Fibroblast of villous mesenchyme (primary cell): Measurements from ENCODE around the gene MAN1C1. TPM values are rescaled to one million over a fixed set of nuclear protein-coding genes. Genes with fewer than 3 reads are reported as not detected.

Source experiments
- DNase-seq: peaks from one replicate; pipeline ENCODE4 v3.0.0-alpha.2; 2010; ENCODE audit warnings: low read depth
- H3K4me3 ChIP-seq: 2 replicates; pipeline ENCODE4 v1.5.1; 2011; ENCODE audit warnings: low read depth, mild to moderate bottlenecking, low read length
- total RNA-seq: library from RNA; depleted of rRNA; stranded (reverse); fragments of >200 nt; gene quantifications from 2 replicates; pipeline ENCODE4 v1.2.3, GENCODE V29; 2012
- TF ChIP-seq, protein P1 (sequence below): IDR thresholded peaks from 2 replicates; pipeline ENCODE4 v1.5.1; 2012; ENCODE audit warnings: low read depth, mild to moderate bottlenecking, low read length; ENCODE audit not compliant: insufficient read depth

The MAN1C1 gene
- total RNA-seq: 3.9 and 5.2 TPM in 2 replicates

DNA sequence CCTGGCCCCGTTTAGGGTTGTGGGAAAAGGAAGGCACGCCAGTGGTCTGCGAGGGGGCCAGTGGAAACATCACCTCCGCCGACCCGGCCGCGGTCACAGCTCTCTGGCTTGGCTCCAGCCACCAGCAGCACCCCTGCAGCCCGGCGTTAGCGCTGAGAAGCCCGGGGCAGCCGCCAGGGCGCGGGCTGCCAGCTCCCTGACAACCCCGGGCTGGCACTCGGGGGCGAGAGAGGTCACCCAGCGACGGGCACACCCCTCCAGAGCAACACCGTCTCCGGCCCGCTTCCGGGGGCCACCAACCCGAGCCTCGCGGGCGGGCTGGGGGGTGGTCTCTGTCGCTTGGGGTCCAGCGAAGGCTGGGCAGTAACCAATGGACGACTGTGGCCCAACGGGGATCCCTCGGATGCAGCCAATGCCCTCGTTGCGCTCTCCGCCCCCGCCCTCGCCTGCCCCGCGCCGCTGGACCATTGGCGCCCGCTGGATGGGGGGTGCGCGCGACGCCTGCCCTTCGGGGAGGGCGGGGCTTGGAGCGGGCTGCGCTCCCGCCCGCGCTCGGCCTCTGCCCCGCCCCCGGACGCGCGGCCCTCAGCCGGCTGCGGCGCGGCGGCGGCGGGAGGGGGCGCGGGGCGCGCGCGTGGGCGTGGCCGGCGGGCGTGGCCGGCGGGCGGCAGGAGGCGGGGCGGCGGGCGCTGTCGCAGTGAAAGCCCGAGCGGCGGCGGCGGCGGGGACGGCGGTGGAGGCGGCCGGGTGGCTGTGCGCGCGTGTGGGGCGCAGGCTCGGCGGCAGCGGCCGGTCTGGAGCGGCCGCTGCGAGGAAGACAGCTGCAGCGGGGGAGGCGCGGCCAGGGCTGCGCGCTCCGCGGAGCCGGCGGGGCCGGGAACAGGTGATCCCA, at the start of gene MAN1C1:
Gene MAN1C1 (plus strand): TSS at position 697 of the 892 bp plus-strand sequence. CDS start 1,007 bp downstream, outside the sequence.
- peak within 1 kb of the TSS; percentile 65 for H3K4me3 ChIP-seq
- TF ChIP-seq, protein P1, sequence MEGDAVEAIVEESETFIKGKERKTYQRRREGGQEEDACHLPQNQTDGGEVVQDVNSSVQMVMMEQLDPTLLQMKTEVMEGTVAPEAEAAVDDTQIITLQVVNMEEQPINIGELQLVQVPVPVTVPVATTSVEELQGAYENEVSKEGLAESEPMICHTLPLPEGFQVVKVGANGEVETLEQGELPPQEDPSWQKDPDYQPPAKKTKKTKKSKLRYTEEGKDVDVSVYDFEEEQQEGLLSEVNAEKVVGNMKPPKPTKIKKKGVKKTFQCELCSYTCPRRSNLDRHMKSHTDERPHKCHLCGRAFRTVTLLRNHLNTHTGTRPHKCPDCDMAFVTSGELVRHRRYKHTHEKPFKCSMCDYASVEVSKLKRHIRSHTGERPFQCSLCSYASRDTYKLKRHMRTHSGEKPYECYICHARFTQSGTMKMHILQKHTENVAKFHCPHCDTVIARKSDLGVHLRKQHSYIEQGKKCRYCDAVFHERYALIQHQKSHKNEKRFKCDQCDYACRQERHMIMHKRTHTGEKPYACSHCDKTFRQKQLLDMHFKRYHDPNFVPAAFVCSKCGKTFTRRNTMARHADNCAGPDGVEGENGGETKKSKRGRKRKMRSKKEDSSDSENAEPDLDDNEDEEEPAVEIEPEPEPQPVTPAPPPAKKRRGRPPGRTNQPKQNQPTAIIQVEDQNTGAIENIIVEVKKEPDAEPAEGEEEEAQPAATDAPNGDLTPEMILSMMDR: peak; percentile 43
- DNase-seq: peak; percentile 79

DNA sequence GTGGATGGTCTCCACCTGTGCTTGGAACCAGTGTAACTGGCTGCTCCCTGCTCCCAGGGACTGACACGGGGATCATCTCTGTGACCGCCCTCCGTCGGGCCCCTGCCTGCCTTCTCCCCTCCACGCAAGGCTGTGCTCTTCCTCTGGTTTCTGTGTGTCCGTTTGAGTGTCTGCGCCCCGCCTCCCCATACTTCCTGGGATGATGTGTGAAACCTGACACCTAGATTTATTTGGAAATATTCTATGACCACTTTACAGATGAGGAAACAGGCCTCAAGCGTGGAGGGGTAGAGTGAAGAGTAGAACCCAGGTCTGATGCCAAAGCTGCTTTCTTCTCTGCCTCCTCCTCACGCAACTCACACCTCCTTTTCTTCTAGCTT, 48.9 kb upstream of the MAN1C1 start:
- no peak overlapping the region for H3K4me3 ChIP-seq
- no peak for DNase-seq
- TF ChIP-seq, protein P1: no peak

DNA sequence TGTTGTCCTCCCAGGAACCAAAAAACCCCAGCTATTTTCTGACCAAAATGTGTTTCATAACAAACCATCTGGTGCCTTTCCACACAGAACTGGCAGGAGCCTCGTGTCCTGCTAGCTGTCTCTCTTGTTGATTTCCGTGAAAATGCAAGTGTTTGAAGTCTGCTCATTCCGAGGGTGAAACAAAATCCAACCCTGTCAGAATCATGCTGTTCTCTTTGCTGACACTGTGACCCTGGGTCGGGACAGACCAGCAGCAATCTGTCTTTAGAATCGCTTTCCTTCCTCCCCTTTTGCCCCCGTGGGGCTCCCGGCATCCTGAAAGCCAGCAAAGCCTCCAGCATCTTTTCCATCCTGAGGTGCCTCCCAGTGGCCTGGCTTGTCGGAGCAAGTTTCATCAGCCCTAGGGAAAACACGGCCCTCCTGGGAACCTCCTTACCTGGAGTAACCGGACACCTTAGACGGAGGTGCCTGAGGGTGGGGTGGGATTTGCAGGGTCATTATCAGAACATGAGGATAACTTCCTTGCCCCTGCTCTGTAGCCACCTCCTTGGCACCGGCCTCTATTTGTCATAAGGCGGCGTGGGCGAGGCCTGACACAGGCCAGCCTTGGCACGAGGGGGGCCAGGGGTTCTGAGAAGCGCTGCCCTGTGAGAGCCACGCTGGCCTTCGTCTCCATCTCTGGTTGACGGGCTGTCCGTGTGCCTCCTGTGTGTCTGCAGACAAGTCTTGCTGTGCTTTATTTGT, 48.3 kb upstream of the MAN1C1 start:
- no peak overlapping the region for H3K4me3 ChIP-seq
- DNase-seq: peak; percentile 85
- TF ChIP-seq, protein P1: peak; percentile 8

DNA sequence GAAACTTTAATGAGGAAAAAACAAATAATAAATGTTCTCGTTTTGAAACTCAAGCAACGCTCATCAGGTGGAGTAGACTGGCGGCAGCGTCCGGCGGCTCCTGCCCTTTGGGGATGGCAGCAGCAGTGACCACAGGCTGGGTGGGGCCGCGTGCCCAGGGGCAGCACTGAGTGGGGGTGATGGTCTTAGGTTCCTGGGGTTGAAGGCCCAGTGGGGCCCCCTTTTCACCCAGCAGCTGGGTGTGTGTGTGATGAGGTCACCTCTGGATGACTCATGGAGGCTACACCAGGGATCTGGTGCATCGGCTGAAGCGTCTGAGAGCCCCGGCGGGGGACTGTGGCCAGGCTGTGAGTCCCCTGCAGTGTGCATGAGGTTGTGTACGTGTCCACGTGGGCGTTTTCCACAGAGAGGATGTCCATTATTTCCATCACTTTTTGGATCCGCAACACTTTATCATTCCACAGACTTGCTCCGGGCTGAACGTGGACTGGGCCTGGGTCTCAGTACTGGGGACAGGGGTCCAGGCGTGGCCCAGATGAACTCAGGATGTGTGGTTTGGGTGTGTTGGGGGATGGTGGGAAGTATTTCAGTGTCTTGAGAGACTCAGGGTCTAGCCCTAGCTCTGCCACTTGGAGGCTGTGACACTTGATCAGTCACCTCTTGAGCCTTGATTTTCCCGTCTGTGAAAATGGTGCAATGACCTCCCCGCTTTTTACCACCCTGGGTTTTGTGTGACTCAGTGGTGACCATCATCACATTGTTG, 47.6 kb upstream of the MAN1C1 start:
- H3K4me3 ChIP-seq: no peak overlapping the region
- TF ChIP-seq, protein P1: no peak
- peak; percentile 88 for DNase-seq

DNA sequence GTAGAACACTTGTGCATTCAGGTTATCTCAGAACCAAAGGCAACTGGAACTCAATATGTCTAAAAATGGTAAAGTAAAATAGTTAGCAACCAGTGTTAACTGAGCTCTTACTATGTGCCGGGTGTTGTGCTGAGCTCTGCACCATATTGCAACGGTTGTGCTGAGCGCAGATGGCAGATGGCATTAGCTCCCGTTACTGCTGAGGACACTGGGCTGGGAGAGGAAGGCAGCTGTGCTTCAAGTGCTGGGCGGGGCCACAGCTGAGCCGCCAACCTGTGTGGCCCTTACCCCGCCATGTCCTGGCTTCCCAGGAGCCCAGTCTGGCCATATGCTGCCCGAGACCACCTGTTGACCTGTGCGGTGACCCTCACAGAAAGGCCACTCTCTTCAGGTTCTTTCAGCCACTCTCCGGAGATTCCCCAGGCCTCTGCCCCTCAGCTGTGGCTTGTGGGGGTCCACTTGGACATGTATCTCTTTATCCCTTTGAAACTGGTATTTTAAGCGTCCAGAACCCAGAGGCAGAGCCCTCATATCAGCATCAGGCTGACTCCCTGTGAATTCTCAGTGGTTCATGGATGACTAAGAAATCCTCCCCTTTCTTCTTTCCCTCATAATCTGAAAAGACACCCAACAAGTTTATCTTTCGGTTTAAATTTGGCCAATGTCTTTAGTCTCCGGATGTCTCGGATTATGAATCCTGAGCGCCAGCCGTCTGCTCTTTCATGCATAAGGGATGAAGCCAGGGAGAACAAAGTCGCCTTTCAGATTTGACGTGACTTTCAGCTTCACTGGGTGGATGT, 46.8 kb upstream of the MAN1C1 start:
- TF ChIP-seq, protein P1: no peak
- H3K4me3 ChIP-seq: no peak overlapping the region
- peak; percentile 78 for DNase-seq
